Neutrophil (primary cell): Measurements from ENCODE around the gene IL1RL2.
A peak's percentile ranks its signal among the peaks of the same experiment; 100 is the strongest.

Source experiments
- H3K27ac ChIP-seq: fragments of 200-600 bp; sonication (generic); 2 replicates; pipeline ENCODE4 v1.5.1; 2016; ENCODE audit warnings: mild to moderate bottlenecking, moderate library complexity
- H3K27me3 ChIP-seq: fragments of 200-600 bp; sonication (generic); 2 replicates; pipeline ENCODE4 v1.6.0; 2016; ENCODE audit warnings: mild to moderate bottlenecking
- H3K36me3 ChIP-seq: fragments of 200-600 bp; sonication (generic); 2 replicates; pipeline ENCODE4 v1.5.1; 2017
- H3K4me1 ChIP-seq, 2 experiments: fragments of 200-600 bp in 1 of 2; sonication (generic) in 1 of 2; 1 replicate in 1 of 2; 2 replicates in 1 of 2; pipeline versions ENCODE4 v1.5.1 to v1.6.1; 2013 to 2016; ENCODE audit warnings: low read depth in 1 of 2, low read length in 1 of 2, mild to moderate bottlenecking in 1 of 2, moderate library complexity in 1 of 2; ENCODE audit not compliant: control insufficient read depth in 1 of 2, insufficient read depth in 1 of 2
- H3K4me3 ChIP-seq, 2 experiments: fragments of 200-600 bp in 1 of 2; sonication (generic) in 1 of 2; 1 replicate in 1 of 2; 2 replicates in 1 of 2; pipeline ENCODE4 v1.5.1; 2013 to 2016; ENCODE audit warnings: low read depth in 1 of 2, low read length in 1 of 2, mild to moderate bottlenecking in 1 of 2, moderate library complexity in 1 of 2
- H3K9me3 ChIP-seq: fragments of 200-600 bp; sonication (generic); 2 replicates; pipeline ENCODE4 v1.5.1; 2016
- TF ChIP-seq, protein P1 (sequence below): fragments of 200-600 bp; sonication (generic); IDR thresholded peaks from 2 replicates; pipeline ENCODE4 v1.5.1; 2016; ENCODE audit warnings: antibody characterized with exemption

The IL1RL2 gene

DNA sequence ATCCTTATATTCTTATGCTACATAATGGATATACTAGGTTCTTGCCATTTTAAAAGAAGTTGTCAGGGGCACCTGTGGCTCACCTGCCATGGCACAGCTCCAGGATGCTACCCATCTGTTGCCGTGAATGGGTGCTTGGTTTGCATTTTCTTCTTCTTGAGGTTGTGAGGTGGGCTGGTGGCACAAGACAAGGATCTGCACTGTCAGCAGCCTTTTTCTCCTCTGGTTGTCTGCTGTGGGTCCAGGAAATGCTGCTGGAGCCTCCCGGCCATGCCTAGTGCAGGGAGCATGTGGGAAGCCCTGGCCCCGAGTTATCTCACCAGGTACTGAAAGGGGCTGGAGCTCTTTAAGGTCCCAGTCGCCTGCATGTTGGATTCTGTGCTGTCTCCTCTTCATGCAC, 41.7 kb upstream of the IL1RL2 start:
- TF ChIP-seq, protein P1, sequence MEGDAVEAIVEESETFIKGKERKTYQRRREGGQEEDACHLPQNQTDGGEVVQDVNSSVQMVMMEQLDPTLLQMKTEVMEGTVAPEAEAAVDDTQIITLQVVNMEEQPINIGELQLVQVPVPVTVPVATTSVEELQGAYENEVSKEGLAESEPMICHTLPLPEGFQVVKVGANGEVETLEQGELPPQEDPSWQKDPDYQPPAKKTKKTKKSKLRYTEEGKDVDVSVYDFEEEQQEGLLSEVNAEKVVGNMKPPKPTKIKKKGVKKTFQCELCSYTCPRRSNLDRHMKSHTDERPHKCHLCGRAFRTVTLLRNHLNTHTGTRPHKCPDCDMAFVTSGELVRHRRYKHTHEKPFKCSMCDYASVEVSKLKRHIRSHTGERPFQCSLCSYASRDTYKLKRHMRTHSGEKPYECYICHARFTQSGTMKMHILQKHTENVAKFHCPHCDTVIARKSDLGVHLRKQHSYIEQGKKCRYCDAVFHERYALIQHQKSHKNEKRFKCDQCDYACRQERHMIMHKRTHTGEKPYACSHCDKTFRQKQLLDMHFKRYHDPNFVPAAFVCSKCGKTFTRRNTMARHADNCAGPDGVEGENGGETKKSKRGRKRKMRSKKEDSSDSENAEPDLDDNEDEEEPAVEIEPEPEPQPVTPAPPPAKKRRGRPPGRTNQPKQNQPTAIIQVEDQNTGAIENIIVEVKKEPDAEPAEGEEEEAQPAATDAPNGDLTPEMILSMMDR, result no peak
- Histone ChIP-seq H3K27ac (no peak overlapping the region), H3K4me3 (no peak overlapping the region), H3K36me3 (no peaks in the 10 kb centered on the region), H3K4me1 (peaks cover 39 to 46% of the 10 kb centered on the region in 2 experiments), H3K27me3 (no peaks in the 10 kb centered on the region), H3K9me3 (no peaks in the 10 kb centered on the region)

DNA sequence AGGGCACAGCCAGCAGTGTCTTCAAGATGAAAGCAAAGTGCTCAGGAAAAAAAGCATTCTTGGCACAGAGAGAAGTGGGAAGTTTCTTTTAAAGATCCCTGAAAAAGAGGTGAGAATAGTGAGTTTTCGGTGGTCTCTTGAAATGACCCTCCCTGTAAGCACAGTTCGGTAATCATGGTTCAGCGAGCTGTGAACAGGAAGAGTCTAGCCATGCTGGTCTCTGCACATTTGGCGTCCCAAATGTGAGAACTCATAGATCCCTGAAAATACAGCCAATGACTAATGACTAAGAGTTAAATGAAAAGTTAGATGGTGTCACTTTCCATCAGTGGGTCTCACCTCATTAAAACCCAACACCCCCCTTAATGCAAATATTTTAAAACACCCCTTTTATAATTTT, 40.9 kb upstream of the IL1RL2 start:
- Histone ChIP-seq H3K9me3 (no peaks in the 10 kb centered on the region), H3K27ac (no peak overlapping the region), H3K36me3 (peaks cover 4% of the 10 kb centered on the region), H3K4me3 (no peak overlapping the region), H3K27me3 (no peaks in the 10 kb centered on the region), H3K4me1 (peaks cover 31 to 38% of the 10 kb centered on the region in 2 experiments)
- TF ChIP-seq, protein P1, result no peak

DNA sequence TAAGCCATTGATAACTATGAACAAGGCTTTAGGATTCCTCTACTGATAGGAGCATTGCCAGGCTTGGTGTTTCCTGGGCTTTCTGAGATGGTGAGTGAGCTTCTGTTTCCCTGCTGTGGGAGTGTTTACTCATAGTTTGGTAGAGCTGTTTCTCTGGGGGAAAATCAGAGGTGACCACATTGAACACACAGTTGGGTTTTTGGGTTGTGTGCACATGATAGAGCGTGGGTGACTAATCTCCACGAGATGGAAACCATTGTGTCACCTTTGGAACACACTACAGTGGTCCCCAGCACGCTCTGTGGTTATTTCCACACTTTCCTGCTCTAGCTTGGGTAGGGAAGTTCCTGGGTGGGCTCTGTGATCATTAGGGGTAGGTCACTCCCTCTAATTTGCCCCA, 38.9 kb upstream of the IL1RL2 start:
- TF ChIP-seq, protein P1, result no peak
- Histone ChIP-seq H3K9me3 (no peaks in the 10 kb centered on the region), H3K27ac (peak overlapping the region; percentile 21), H3K4me3 (no peak overlapping the region), H3K36me3 (peaks cover 4% of the 10 kb centered on the region), H3K27me3 (no peaks in the 10 kb centered on the region), H3K4me1 (peaks cover 15 to 25% of the 10 kb centered on the region in 2 experiments)

DNA sequence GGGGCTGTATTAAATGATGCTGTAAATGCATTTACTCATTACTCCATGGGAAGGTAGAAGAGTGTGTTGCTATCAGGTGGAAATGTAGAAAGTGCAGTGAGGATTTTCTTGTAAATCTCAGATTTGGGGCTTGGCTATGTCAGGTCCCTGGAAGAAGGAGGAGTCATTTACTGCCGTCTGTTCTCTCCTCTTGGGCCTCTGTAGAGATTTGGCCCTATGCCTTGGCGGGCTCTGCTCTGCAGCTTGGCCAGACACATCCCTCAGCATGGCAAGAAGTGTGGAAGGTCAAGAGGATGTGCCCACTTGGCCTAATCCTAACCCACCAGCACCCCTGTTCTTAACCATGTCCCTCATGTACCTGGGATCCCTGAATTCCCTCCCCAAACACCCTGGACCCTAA, 37.6 kb upstream of the IL1RL2 start:
- Histone ChIP-seq H3K9me3 (no peaks in the 10 kb centered on the region), H3K27me3 (no peaks in the 10 kb centered on the region), H3K36me3 (peaks cover 10% of the 10 kb centered on the region), H3K27ac (no peak overlapping the region), H3K4me3 (no peak overlapping the region), H3K4me1 (peaks cover 3 to 12% of the 10 kb centered on the region in 2 experiments)
- TF ChIP-seq, protein P1, result no peak

DNA sequence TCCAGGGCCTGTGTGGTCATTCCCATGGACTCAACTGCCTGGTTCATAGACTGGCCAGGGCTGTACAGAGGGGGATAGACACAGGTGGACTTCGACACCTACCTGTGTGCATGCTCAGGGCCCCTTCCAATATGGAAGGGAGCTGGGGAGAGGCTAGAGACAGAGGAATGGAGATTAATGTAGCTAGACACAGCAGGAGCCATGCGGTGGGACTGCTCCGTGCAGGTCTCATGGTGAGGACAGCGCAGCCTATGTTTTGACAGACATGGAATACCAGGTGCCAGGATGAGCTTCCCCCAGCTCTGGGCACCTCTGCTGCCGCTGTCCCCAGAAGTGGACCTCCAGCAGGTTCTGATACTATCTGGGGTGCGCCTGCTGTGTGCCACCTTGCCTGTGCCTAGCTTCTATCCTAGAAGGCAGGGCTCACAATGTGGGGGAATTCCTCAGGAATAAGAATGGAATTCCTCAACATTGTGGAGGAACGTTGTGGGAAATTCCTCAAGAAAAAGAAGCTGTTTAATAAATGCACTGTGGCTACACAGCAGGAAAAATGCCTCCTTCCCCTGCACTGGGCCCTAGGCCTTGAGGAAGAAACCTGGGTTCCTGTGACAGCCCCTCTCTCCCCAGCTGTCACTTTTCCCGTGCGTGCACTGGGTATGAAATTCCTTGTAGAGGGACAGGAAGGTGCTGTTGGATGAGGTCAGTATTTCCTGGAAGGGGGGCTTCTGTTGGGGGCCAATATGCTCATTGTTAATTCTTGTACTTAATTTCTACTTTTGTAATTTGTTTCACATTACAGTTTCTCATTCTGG, 37.0 kb upstream of the IL1RL2 start:
- TF ChIP-seq, protein P1, result no peak
- peaks cover 3 to 10% of the 10 kb centered on the region in 2 experiments for H3K4me1 ChIP-seq
- H3K9me3 ChIP-seq, result no peaks in the 10 kb centered on the region
- H3K27me3 ChIP-seq, result no peaks in the 10 kb centered on the region
- no peak overlapping the region for H3K27ac ChIP-seq
- H3K36me3 ChIP-seq, result peaks cover 16% of the 10 kb centered on the region
- no peak overlapping the region for H3K4me3 ChIP-seq
